Stimulated activated CD4-positive, alpha-beta T cell treated with anti-CD3 and anti-CD28 coated beads, Interleukin-4, amount 100 ng/mL, for 1 hour (primary cell): ENCODE data around the gene CBY1.
A peak's percentile ranks its signal among the peaks of the same experiment; 100 is the strongest.

ENCODE experiments used
- DNase-seq: peaks from one replicate; pipeline ENCODE4 v3.0.0-alpha.2; 2020

CBY1 gene

GRCh38 chr22:38704654-38705234 is 48.3 kb downstream of the CBY1 start:
- no peak for DNase-seq

GRCh38 chr22:38705235-38706100 is 49.0 kb downstream of the CBY1 start, which contains the start of gene GTPBP1:
Gene GTPBP1 (plus strand): TSS chr22:38705944. CDS start chr22:38705956, 12 bp downstream.
- DNase-seq = peak; percentile 91

GRCh38 chr22:38706101-38706900 is 49.9 kb downstream of the CBY1 start:
- peak; percentile 47 for DNase-seq

GRCh38 chr22:38706901-38707195 is 50.4 kb downstream of the CBY1 start:
- no peak for DNase-seq

GRCh38 chr22:38707346-38707745 is 50.9 kb downstream of the CBY1 start:
- DNase-seq = no peak

- no peak for DNase-seq
Measured at GRCh38 chr22:38707984-38708383, 51.5 kb downstream of the CBY1 start.

- no peak for DNase-seq
Measured at GRCh38 chr22:38709306-38709705, 52.9 kb downstream of the CBY1 start.

- no peak for DNase-seq
Measured at GRCh38 chr22:38710351-38710750, 53.9 kb downstream of the CBY1 start.

GRCh38 chr22:38710866-38711265 is 54.4 kb downstream of the CBY1 start:
- no peak for DNase-seq

GRCh38 chr22:38712486-38713207 is 56.2 kb downstream of the CBY1 start:
- no peak for DNase-seq

GRCh38 chr22:38713921-38714320 is 57.5 kb downstream of the CBY1 start:
- DNase-seq = no peak

GRCh38 chr22:38715176-38715764 is 58.8 kb downstream of the CBY1 start:
- no peak for DNase-seq

- no peak for DNase-seq
Measured at GRCh38 chr22:38715852-38716251, 59.4 kb downstream of the CBY1 start.

GRCh38 chr22:38716271-38716670 is 59.8 kb downstream of the CBY1 start:
- DNase-seq = no peak

GRCh38 chr22:38716826-38717225 is 60.4 kb downstream of the CBY1 start:
- no peak for DNase-seq

- no peak for DNase-seq
Measured at GRCh38 chr22:38717244-38717643, 60.8 kb downstream of the CBY1 start.

GRCh38 chr22:38718414-38718813 is 62.0 kb downstream of the CBY1 start:
- no peak for DNase-seq

GRCh38 chr22:38719196-38719595 is 62.8 kb downstream of the CBY1 start:
- no peak for DNase-seq

- no peak for DNase-seq
Measured at GRCh38 chr22:38720350-38720749, 63.9 kb downstream of the CBY1 start.

- DNase-seq = no peak
Measured at GRCh38 chr22:38721551-38721950, 65.1 kb downstream of the CBY1 start.
